ENCODE measurements around the gene CEP43.

Gene CEP43

GRCh38 chr6:167015302-167015701 lies 16.1 kb downstream of the CEP43 start:
- no peak for DNase-seq

GRCh38 chr6:167020206-167020605 lies 21.0 kb downstream of the CEP43 start:
- no peak for DNase-seq

- DNase-seq, result no peak
These were observed 28.1 kb downstream of the CEP43 start for GRCh38 chr6:167027308-167027707.

GRCh38 chr6:167027772-167028171 lies 28.6 kb downstream of the CEP43 start:
- DNase-seq, result no peak

- DNase-seq, result no peak
These were observed 31.2 kb downstream of the CEP43 start for GRCh38 chr6:167030222-167031072.

- DNase-seq, result no peak
These were observed 32.0 kb downstream of the CEP43 start for GRCh38 chr6:167031082-167031709.

- DNase-seq, result no peak
These were observed 34.9 kb downstream of the CEP43 start for GRCh38 chr6:167034056-167034455.

- no peak for DNase-seq
These were observed 38.6 kb downstream of the CEP43 start for GRCh38 chr6:167037762-167038161.

GRCh38 chr6:167044696-167045095 lies 45.5 kb downstream of the CEP43 start:
- no peak for DNase-seq

- DNase-seq, result no peak
These were observed 46.8 kb downstream of the CEP43 start for GRCh38 chr6:167045828-167046580.

GRCh38 chr6:167046861-167047495 lies 47.8 kb downstream of the CEP43 start:
- no peak for DNase-seq

GRCh38 chr6:167047554-167047953 lies 48.4 kb downstream of the CEP43 start:
- peak; percentile 47 for DNase-seq

Data from CD4-positive, alpha-beta T cell treated with Interleukin-10 for 1 hour (primary cell).